ENCODE measurements around the gene OSBPL2.
A peak's percentile ranks its signal among the peaks of the same experiment; 100 is the strongest.

- TF ChIP-seq CTCF (conservative IDR thresholded peaks at IDR 0.05; ENCODE audit: low read depth in 2 of 2) (no peak), REST (IDR thresholded peaks at IDR 0.05; ENCODE audit: unreplicated experiment) (no peak), POLR2AphosphoS5 (IDR thresholded peaks at IDR 0.05; ENCODE audit: low read depth) (no peak), EZH2 (IDR thresholded peaks at IDR 0.05; ENCODE audit: low read depth, unreplicated experiment) (no peak), JUNB (IDR thresholded peaks at IDR 0.05; ENCODE audit: unreplicated experiment) (no peak), CREB1 (CRISPR knock-in tag; IDR thresholded peaks at IDR 0.05; ENCODE audit: low read depth) (peak; percentile 86), EZH2phosphoT487 (IDR thresholded peaks at IDR 0.05; ENCODE audit: unreplicated experiment) (no peak), ZNF331 (CRISPR knock-in tag; IDR thresholded peaks at IDR 0.05; ENCODE audit: low read depth) (no peak)
Observed at GRCh38 chr20:62237801-62238568, at the start of gene OSBPL2.

Data from GM23338 (cell line).